Measurements from ENCODE around the gene SETD7. TPM values are rescaled to one million over a fixed set of nuclear protein-coding genes. Genes with fewer than 3 reads are reported as not detected.

The SETD7 gene
- total and polyA plus RNA-seq, 2 donors from 2014 or later, result 6.5 to 29.1 TPM

GRCh38 chr4:139599076-139599475 lies 43.1 kb upstream of the SETD7 start:
- DNase-seq (no peak), FAIRE-seq (no peak)
- no peaks in the 10 kb centered on the region for H3K27me3 ChIP-seq (ENCODE audit: control insufficient read depth, insufficient read depth, low read length)
- no peaks in the 10 kb centered on the region for H3K9me3 ChIP-seq (ENCODE audit: control insufficient read depth in 2 of 3, insufficient read depth in 1 of 3, low read length in 3 of 3)
- intact Hi-C loops (cut with DNase I), result no loop called here
- no peaks in the 10 kb centered on the region for H3K36me3 ChIP-seq (ENCODE audit: control insufficient read depth in 2 of 3, insufficient read depth in 3 of 3, low read length in 3 of 3)
- TF ChIP-seq, protein P1, sequence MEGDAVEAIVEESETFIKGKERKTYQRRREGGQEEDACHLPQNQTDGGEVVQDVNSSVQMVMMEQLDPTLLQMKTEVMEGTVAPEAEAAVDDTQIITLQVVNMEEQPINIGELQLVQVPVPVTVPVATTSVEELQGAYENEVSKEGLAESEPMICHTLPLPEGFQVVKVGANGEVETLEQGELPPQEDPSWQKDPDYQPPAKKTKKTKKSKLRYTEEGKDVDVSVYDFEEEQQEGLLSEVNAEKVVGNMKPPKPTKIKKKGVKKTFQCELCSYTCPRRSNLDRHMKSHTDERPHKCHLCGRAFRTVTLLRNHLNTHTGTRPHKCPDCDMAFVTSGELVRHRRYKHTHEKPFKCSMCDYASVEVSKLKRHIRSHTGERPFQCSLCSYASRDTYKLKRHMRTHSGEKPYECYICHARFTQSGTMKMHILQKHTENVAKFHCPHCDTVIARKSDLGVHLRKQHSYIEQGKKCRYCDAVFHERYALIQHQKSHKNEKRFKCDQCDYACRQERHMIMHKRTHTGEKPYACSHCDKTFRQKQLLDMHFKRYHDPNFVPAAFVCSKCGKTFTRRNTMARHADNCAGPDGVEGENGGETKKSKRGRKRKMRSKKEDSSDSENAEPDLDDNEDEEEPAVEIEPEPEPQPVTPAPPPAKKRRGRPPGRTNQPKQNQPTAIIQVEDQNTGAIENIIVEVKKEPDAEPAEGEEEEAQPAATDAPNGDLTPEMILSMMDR (IDR thresholded peaks at IDR 0.05; ENCODE audit: borderline replicate concordance, extremely low read depth, insufficient read depth), result no peak
- no peaks in the 10 kb centered on the region for H3K4me1 ChIP-seq (ENCODE audit: control insufficient read depth in 2 of 3, insufficient read depth in 2 of 3, low read depth in 1 of 3, low read length in 3 of 3)
- no peak overlapping the region for H3K27ac ChIP-seq (ENCODE audit: low read depth in 2 of 2, low read length in 2 of 2)
- H3K9ac ChIP-seq (ENCODE audit: low read length in 3 of 3), result no peak overlapping the region
- H3K4me3 ChIP-seq (ENCODE audit: low read length in 3 of 3), result no peak overlapping the region

DNA sequence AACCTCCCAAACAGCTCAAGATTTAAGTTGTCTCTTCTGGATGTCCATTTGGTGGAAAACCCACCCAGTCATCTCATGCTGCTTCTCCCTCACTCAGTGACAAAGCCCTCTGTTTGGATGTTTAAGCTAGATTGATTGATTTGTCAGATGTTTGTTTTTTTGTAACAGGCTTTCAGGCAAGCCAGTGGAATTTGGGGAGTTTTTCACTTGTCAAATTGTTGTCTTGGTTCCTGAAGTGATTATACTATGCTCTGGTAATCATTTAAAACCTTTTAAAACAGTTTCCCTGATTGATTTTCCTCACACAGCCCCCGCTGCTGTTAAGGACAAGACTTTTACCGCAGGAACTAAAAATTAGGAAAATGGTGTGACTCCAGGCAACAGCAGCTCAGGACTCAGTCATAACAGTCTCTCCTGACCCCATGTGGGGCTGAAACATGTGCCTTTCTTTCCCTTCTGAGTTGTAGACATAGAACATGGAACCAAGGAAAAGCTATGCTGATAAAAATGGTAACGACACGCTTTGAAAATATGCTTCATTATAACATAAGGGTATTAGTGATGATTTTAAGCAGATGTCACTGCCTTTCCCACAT lies 40.8 kb upstream of the SETD7 start:
- Histone ChIP-seq H3K27ac (ENCODE audit: low read depth in 2 of 2, low read length in 2 of 2) (no peak overlapping the region), H3K4me3 (ENCODE audit: low read length in 3 of 3) (no peak overlapping the region), H3K36me3 (ENCODE audit: control insufficient read depth in 2 of 3, insufficient read depth in 3 of 3, low read length in 3 of 3) (no peaks in the 10 kb centered on the region), H3K4me1 (ENCODE audit: control insufficient read depth in 2 of 3, insufficient read depth in 2 of 3, low read depth in 1 of 3, low read length in 3 of 3) (no peaks in the 10 kb centered on the region), H3K9me3 (ENCODE audit: control insufficient read depth in 2 of 3, insufficient read depth in 1 of 3, low read length in 3 of 3) (no peaks in the 10 kb centered on the region), H3K27me3 (ENCODE audit: control insufficient read depth, insufficient read depth, low read length) (no peaks in the 10 kb centered on the region), H3K9ac (ENCODE audit: low read length in 3 of 3) (no peak overlapping the region)
- DNase-seq, result no peak
- TF ChIP-seq, protein P1 (IDR thresholded peaks at IDR 0.05; ENCODE audit: borderline replicate concordance, extremely low read depth, insufficient read depth), result no peak
- intact Hi-C loops (cut with DNase I), result no loop called here
- FAIRE-seq, result no peak

DNA sequence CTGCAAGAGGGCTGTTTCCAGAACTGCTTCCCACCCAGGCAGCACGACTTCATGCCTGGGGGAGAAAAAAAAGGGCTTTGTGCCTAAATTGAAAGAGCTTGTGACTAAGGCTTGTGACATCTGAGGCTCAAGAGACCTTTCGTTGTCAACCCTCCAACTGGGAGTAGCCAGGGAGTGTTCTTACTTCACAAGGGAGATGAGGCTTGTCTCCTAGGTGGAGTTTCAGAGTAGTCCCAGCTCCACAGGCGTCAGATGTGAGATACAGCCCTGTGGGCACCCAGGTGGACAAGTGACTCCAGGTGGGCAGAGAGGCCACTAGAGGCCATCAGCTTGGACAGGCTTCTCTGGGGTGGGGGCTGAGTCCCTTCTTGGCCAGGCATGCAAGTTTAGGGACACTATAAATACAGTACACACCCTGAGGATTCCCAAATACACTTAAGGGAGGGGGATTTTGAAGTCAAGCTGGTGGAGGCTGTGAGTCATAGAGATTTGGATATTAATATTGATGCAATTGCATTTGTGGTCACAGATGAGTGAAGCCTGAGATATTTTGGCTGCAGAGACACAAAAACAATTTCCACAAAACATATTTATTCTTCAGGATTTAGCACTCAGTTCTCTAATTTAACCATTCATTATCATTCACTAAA lies 40.1 kb upstream of the SETD7 start:
- DNase-seq (no peak), FAIRE-seq (no peak)
- Histone ChIP-seq H3K9me3 (ENCODE audit: control insufficient read depth in 2 of 3, insufficient read depth in 1 of 3, low read length in 3 of 3) (no peaks in the 10 kb centered on the region), H3K36me3 (ENCODE audit: control insufficient read depth in 2 of 3, insufficient read depth in 3 of 3, low read length in 3 of 3) (no peaks in the 10 kb centered on the region), H3K27me3 (ENCODE audit: control insufficient read depth, insufficient read depth, low read length) (no peaks in the 10 kb centered on the region), H3K9ac (ENCODE audit: low read length in 3 of 3) (no peak overlapping the region), H3K27ac (ENCODE audit: low read depth in 2 of 2, low read length in 2 of 2) (no peak overlapping the region), H3K4me1 (ENCODE audit: control insufficient read depth in 2 of 3, insufficient read depth in 2 of 3, low read depth in 1 of 3, low read length in 3 of 3) (no peaks in the 10 kb centered on the region), H3K4me3 (ENCODE audit: low read length in 3 of 3) (no peak overlapping the region)
- TF ChIP-seq, protein P1 (IDR thresholded peaks at IDR 0.05; ENCODE audit: borderline replicate concordance, extremely low read depth, insufficient read depth), result no peak
- intact Hi-C loops (cut with DNase I), result no loop called here

Data from kidney (tissue), 14 donors.